Measurements from ENCODE around the gene RAC3.

Gene RAC3

DNA sequence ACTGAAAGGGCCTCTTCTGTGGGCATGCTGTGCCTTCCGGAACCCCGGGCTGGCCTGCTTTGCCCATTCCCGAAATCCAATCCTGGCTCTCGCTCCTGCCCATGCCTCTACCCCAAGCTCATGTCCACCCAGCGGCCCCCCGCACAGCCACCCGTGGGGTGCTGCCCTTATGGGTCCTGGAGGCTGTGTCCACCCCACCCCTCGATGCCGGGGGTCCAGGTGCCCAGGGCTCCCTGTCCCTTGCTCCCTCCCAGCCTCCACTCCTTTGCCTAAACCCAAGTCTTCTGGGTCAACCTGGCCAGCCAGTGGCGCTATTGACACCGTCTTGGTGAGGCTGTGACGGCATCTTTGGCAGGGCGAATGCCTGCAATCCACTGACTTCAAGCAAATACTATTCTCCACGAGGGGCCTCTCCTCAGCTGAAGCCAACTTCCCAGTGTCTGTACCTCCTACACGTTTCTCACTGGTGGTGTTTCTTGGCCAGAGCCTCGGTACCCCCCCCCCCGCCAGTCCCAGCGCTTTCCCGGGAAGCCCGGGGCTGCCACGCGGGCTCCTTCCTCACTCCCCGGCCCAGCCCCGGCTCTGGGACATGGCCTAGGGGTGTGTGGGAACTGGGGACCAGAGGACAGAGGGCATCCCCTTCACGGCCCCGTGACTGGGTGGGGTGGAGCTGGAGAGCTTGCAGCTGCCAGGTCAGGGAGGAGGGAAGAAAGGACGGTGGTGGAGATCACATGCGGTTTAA, 46.3 kb downstream of the RAC3 start:
- DNase-seq: no peak

DNA sequence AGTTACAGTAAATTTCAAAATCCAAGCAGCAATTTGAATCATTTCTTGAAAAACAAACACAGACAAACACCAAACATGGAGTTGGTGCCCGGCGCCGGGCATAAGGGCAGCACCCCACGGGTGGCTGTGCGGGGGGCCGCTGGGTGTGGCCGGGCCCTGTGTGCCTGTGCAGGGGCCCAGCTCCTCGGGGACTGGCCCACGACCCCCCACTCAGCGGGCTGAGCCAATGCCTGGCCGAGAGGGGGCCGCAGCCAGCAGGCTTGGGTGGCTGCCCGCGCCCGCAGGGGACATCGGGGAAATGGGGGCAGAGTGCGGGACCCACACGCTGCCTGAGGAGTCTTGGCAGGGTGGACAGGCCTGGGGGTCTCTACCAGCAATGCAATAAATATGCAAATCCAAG, 47.0 kb downstream of the RAC3 start:
- DNase-seq: no peak

DNA sequence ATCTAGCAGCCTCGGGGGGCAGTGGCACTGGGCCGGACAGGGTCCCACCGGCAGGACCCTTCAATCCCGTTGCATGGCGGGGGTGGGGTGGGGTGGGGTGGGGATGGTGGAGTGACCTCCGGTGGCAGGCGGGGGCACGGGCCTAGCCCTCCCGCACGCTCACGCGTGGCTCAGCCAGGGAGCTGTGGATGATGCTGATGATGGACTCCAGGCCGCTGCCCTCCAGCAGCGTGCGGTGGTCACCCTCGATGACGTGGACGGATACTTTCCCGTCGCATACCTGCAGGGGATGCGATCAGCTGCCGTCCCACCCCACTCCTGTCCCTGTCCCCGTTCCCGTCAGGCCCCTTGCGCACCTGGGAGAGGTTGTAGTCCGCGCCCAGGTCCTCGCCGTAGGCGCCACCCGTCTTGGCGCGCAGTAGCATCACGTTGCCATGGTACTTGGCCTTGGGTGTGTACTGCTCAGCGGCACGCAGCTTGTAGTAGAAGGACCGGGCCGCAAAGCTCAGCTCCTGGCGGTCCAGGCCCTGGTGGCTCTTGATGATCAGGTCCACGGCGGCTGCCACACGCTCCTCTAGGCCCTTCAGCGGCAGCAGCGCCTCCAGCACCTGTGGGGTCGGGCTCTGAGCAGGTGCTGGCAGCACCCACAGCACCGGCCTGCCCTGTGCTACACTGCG, 47.7 kb downstream of the RAC3 start:
- DNase-seq: no peak

DNA sequence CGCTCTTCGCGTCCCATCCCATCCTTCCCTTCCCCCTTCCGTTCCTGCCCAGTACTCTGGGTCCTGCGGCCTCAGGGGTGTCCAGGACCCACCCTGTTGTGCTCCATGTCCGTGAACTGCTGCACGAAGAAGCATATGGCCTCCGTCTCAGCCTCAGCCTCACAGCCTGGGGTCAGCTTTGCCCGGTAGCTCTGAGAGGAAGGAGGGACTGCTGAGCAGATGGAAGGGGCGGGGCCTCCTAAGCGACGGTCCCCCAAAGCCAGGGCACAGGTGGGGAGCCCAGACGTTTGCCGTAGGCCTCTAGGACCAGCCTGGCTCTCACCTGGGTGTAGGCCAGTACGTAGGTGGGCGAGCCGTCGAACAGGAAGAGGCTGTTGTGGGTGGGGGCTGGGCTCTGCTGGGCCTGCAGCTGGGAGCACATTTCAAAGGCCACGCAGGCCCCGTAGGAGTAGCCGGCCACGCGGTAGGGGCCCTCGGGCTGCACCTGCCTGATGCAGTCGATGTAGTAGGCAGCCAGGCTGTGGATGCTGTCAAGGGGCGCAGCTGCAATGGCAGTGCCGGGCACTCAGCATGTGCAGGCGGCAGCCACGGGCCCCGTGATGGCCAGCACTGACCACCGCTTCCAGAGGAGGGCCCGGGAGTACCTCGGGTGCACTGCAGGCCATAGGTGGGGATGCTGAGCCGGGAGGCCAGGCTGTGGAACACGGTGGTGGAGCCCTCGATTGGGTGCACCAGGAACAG, 48.7 kb downstream of the RAC3 start:
- no peak for DNase-seq

DNA sequence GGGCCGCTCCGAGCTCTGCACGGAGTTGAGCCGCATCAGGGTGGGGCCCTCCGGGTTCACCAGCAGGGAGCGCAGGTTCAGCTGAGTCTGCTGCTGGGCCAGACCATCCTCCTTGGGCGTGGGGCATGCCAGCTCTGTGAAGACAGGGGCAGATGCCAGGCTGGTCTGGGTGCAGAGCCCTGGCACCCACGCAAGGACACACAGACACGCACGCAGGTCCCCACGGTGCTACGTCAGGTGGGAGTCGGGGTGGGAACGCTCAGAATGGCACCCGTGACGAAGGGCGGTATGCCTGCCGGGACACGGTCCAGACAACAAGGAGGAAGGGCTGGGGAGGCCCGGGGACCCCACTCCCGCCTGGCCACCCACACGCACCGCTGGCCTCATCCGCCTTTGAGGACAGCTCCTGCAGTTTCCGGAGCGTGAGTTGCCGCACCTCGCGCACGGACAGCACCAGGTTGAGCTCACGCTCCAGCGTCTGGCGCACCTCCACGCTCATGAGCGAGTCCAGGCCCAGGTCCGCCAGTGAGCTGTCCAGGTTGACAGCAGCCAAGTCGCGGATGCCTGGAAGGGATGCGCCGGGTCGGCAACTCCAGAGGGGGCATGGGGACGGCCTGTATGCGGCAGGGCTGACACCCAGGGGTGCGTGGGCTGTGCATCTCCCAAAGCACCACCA, 49.4 kb downstream of the RAC3 start:
- DNase-seq: no peak

DNA sequence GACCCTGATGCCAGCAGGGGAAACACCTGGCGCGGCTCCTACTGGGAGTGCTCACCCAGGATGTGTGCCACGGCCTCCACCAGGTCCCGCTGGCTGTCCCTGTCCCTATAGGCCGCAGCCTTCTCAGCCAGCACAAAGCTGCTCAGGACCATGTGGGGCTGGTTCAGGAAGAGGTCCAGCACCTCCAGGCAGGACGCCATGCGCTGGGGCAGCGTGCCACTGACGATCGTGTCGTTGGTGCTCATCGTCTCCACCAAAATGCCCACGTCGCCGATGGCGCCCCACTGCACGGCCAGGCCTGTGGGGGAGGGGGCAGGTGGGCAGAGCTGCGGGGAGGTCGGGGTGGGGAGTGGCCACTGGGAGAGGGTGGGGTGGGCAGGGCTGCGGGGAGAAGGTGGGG, 50.1 kb downstream of the RAC3 start:
- DNase-seq: no peak

DNA sequence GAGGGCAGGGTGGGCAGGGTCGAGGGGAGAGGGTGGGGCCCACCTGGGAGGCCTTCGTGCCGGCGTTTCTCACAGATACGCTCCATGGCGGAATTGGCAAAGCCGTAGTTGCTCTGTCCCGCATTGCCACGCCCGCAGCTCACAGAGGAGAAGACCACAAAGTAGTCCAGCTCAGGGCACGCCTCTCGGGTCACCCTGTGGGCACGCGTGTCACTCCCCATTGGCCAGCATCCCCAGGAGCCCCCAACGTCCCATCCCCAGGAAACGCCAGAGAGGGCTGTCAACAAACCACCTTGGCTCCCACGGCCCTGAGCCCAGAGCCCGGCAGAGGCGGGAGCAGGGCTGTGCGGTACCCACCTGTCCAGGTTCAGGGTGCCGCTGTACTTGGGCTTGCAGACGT, 50.5 kb downstream of the RAC3 start:
- no peak for DNase-seq

DNA sequence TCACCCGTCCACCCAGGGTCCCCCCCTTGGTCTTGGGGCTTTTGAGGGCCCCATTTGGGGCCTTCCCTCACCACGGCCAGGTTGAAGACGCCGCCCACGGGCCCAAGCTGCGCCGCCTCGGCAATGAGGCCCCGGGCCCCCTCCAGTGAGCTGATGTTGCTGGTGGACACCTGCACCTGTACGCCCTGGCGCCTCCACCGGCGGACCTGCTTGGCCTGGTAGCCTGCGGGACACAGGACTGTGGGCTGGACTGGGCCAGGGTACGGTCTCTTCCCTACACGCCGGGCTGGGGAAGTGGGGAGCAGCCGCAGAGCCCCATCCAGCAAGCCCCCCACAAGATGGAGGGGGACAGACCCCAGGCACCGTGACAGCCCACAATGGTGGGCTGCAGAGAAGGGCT, 51.0 kb downstream of the RAC3 start:
- no peak for DNase-seq

DNA sequence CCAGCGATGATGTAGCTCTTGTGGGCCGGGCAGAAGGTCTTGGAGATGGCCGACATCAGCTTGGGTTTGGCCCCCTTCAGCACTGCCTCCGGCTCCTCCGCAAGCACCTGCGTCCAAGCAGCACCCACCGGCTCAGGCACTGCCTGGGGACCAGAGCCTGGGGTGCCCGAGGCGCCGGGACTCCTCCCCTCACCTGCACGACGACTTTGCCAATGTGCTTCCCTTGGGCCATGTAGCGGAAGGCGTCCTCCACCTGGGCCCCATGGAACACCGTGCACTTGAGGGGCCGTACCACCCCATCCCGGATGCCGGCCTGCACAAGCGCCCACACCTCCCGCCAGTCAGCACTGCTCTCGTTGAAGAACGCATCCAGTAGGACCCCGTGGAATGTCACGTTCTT, 51.5 kb downstream of the RAC3 start:
- DNase-seq: no peak

Measured in suppressor macrophage (primary cell).